Skeletal muscle satellite cell (primary cell): Measurements from ENCODE around the gene TAF11L8. TPM values are rescaled to one million over a fixed set of nuclear protein-coding genes. Genes with fewer than 3 reads are reported as not detected.
"Not testable (repeated sequence)": the region's sequence is repeated elsewhere in the genome, so short reads cannot be mapped to it uniquely, and the experiment has no call there.

Experiments
- H3K27me3 ChIP-seq: 2 replicates; pipeline ENCODE4 v1.7.0; 2013; ENCODE audit warnings: low read length; ENCODE audit not compliant: control insufficient read depth, insufficient read depth
- H3K36me3 ChIP-seq: 2 replicates; pipeline ENCODE4 v1.7.0; 2013; ENCODE audit warnings: mild to moderate bottlenecking, control low read depth, low read length; ENCODE audit not compliant: insufficient read depth
- H3K4me1 ChIP-seq: 2 replicates; pipeline ENCODE4 v1.7.0; 2013; ENCODE audit warnings: low read length; ENCODE audit not compliant: control insufficient read depth, insufficient read depth
- H3K4me2 ChIP-seq: 2 replicates; pipeline ENCODE4 v1.7.0; 2013; ENCODE audit warnings: mild to moderate bottlenecking, low read length
- H3K4me3 ChIP-seq: 2 replicates; pipeline ENCODE4 v1.7.0; 2013; ENCODE audit warnings: low read length
- H3K9ac ChIP-seq: 2 replicates; pipeline ENCODE4 v1.7.0; 2013; ENCODE audit warnings: mild to moderate bottlenecking, low read depth, low read length, moderate library complexity
- H3K9me3 ChIP-seq: replicated peaks from 2 replicates; pipeline ENCODE4 v1.7.0; 2013; ENCODE audit warnings: mild to moderate bottlenecking, control low read depth, low read length
- small RNA-seq: library from RNA; depleted of rRNA; stranded (forward); fragments of <200 nt; gene quantifications from one replicate; pipeline ENCODE3, GENCODE V24; 2012

TAF11L8 gene

GRCh38 chr5:17594255-17594654 is 3.5 kb upstream of the TAF11L8 start, which contains the start of gene TAF11L9:
Gene TAF11L9, minus strand, starts transcription at chr5:17594394.
- H3K4me2 ChIP-seq, H3K4me3 ChIP-seq, H3K9me3 ChIP-seq, H3K27me3 ChIP-seq, H3K36me3 ChIP-seq, H3K4me1 ChIP-seq, H3K9ac ChIP-seq: not testable (repeated sequence)

DNA sequence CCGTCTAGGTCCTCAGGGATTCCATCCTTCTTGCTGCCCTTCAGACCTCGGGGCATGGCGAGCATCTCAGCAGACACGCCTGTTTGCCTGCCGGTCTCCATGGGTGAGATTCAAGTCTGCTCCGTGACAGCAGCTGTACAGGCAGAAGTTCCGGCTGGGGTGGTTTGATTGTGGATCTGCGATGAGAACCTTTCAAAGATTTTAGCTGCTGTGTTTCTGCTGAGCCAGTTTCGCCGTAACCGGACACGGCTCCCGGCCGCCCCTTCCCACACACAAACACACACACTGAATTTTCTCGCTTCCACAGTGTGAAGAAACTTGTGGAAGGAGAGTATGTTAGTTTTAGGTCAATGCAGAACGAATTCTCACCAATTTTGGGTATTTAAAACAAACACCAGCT is 5.1 kb downstream of the TAF11L8 start, which contains the start of gene TAF11L7:
TSS of gene TAF11L7 (minus strand) at position 101 of the 400 bp plus-strand sequence.
- H3K27me3 ChIP-seq, H3K4me3 ChIP-seq, H3K9me3 ChIP-seq, H3K4me2 ChIP-seq, H3K4me1 ChIP-seq, H3K9ac ChIP-seq, H3K36me3 ChIP-seq: not testable (repeated sequence)

Small RNAs within 50 kb of the gene (small RNA-seq; reads per million reads assigned to genes)
- not detected for gene AC233724.3
- not detected for gene AC233724.6
- not detected for gene AC233724.7
